DMS53 treated with DMSO at 0.1 percent for 48 hours (cell line): ENCODE data around the gene CASS4.

Source experiments
- DNase-seq: peaks from one replicate; lab custom pipeline; 2025; ENCODE audit not compliant: unreplicated experiment; lab: John Stamatoyannopoulos, UW

Gene CASS4

GRCh38 chr20:56422824-56423189 lies 10.7 kb downstream of the CASS4 start:
- DNase-seq: no peak

GRCh38 chr20:56423211-56423610 lies 11.2 kb downstream of the CASS4 start:
- DNase-seq: no peak

GRCh38 chr20:56423886-56424285 lies 11.8 kb downstream of the CASS4 start:
- DNase-seq: no peak

GRCh38 chr20:56424931-56425330 lies 12.9 kb downstream of the CASS4 start:
- DNase-seq: no peak

- no peak for DNase-seq
These were observed 14.0 kb downstream of the CASS4 start for GRCh38 chr20:56426026-56426425.

- DNase-seq: no peak
These were observed 14.9 kb downstream of the CASS4 start for GRCh38 chr20:56426926-56427325.

- no peak for DNase-seq
These were observed 15.7 kb downstream of the CASS4 start for GRCh38 chr20:56427797-56428196.

GRCh38 chr20:56428410-56428809 lies 16.4 kb downstream of the CASS4 start:
- DNase-seq: no peak

GRCh38 chr20:56428881-56429280 lies 16.8 kb downstream of the CASS4 start:
- no peak for DNase-seq

- no peak for DNase-seq
These were observed 17.4 kb downstream of the CASS4 start for GRCh38 chr20:56429502-56429901.

- DNase-seq: no peak
These were observed 17.9 kb downstream of the CASS4 start for GRCh38 chr20:56429941-56430340.

- no peak for DNase-seq
These were observed 18.4 kb downstream of the CASS4 start for GRCh38 chr20:56430461-56430860.

GRCh38 chr20:56430957-56431356 lies 18.9 kb downstream of the CASS4 start:
- DNase-seq: no peak

- DNase-seq: no peak
These were observed 19.4 kb downstream of the CASS4 start for GRCh38 chr20:56431471-56431870.

- no peak for DNase-seq
These were observed 21.3 kb downstream of the CASS4 start for GRCh38 chr20:56433221-56433879.

- DNase-seq: no peak
These were observed 21.8 kb downstream of the CASS4 start for GRCh38 chr20:56433880-56434255.

- DNase-seq: no peak
These were observed 25.3 kb downstream of the CASS4 start for GRCh38 chr20:56437196-56437960.

GRCh38 chr20:56438284-56438683 lies 26.2 kb downstream of the CASS4 start:
- no peak for DNase-seq

- DNase-seq: no peak
These were observed 27.8 kb downstream of the CASS4 start for GRCh38 chr20:56439771-56440291.

GRCh38 chr20:56440346-56441007 lies 28.4 kb downstream of the CASS4 start:
- no peak for DNase-seq

GRCh38 chr20:56442389-56443365 lies 30.6 kb downstream of the CASS4 start:
- no peak for DNase-seq
